Astrocyte (in vitro differentiated cells and primary cell): ENCODE data around the gene SMPD3. TPM values are rescaled to one million over a fixed set of nuclear protein-coding genes. Genes with fewer than 3 reads are reported as not detected.

Experiments used
- DNase-seq: peaks from one replicate; pipeline ENCODE4 v3.0.0-alpha.2; 2010; ENCODE audit warnings: low read depth
- FAIRE-seq: peaks from 2 replicates; lab custom pipeline; 2011; peaks lifted over from hg19 to GRCh38; lab: Jason Lieb, UNC
- H2AFZ ChIP-seq: 2 replicates; pipeline ENCODE4 v1.6.0; 2012; ENCODE audit warnings: low read depth, low read length, inconsistent platforms
- H3K27ac ChIP-seq: 2 replicates; pipeline ENCODE4 v1.5.1; 2011; ENCODE audit warnings: low read depth, low read length, inconsistent platforms
- H3K27me3 ChIP-seq: 2 replicates; pipeline ENCODE4 v1.6.0; 2011; ENCODE audit warnings: low read length, inconsistent platforms; ENCODE audit not compliant: insufficient read depth
- H3K36me3 ChIP-seq: 2 replicates; pipeline ENCODE4 v1.5.1; 2011; ENCODE audit warnings: low read length, inconsistent platforms; ENCODE audit not compliant: insufficient read depth
- H3K4me1 ChIP-seq: 2 replicates; pipeline ENCODE4 v1.5.1; 2011; ENCODE audit warnings: low read length, inconsistent platforms; ENCODE audit not compliant: insufficient read depth
- H3K4me2 ChIP-seq: 2 replicates; pipeline ENCODE4 v1.6.0; 2012; ENCODE audit warnings: low read length, inconsistent platforms
- H3K4me3 ChIP-seq: 2 replicates; pipeline ENCODE4 v1.5.1; 2011; ENCODE audit warnings: low read depth, mild to moderate bottlenecking, low read length, inconsistent platforms; ENCODE audit not compliant: insufficient read depth
- H3K79me2 ChIP-seq: 2 replicates; pipeline ENCODE4 v1.6.0; 2012; ENCODE audit warnings: mild to moderate bottlenecking, low read length, inconsistent platforms; ENCODE audit not compliant: insufficient read depth
- H3K9ac ChIP-seq: 2 replicates; pipeline ENCODE4 v1.6.0; 2012; ENCODE audit warnings: mild to moderate bottlenecking, low read length, inconsistent platforms
- H3K9me3 ChIP-seq: 2 replicates; pipeline ENCODE4 v1.5.1; 2012; ENCODE audit warnings: low read depth, mild to moderate bottlenecking, low read length, inconsistent platforms; ENCODE audit not compliant: insufficient read depth
- H4K20me1 ChIP-seq: 2 replicates; pipeline ENCODE4 v1.6.0; 2012; ENCODE audit warnings: low read length, inconsistent platforms; ENCODE audit not compliant: insufficient read depth
- H3K27ac Mint-ChIP-seq: one replicate; pipeline ENCODE4 v1.8.0; 2021; ENCODE audit warnings: mild to moderate bottlenecking, mixed read lengths; ENCODE audit not compliant: unreplicated experiment
- H3K27me3 Mint-ChIP-seq: one replicate; pipeline ENCODE4 v1.8.0; 2021; ENCODE audit warnings: low read depth, mixed read lengths; ENCODE audit not compliant: unreplicated experiment
- H3K36me3 Mint-ChIP-seq: one replicate; pipeline ENCODE4 v1.8.0; 2021; ENCODE audit warnings: low read depth, mixed read lengths; ENCODE audit not compliant: unreplicated experiment
- H3K4me1 Mint-ChIP-seq: one replicate; pipeline ENCODE4 v1.8.0; 2021; ENCODE audit warnings: low read depth, mixed read lengths; ENCODE audit not compliant: unreplicated experiment
- H3K4me3 Mint-ChIP-seq: one replicate; pipeline ENCODE4 v1.8.0; 2021; ENCODE audit warnings: mild to moderate bottlenecking, moderate library complexity, mixed read lengths; ENCODE audit not compliant: unreplicated experiment
- H3K9me3 Mint-ChIP-seq: one replicate; pipeline ENCODE4 v1.8.0; 2021; ENCODE audit warnings: mild to moderate bottlenecking, mixed read lengths; ENCODE audit not compliant: unreplicated experiment
- CTCF ChIP-seq: IDR thresholded peaks from 2 replicates; pipeline ENCODE4 v1.5.1; 2011; ENCODE audit warnings: low read depth, mild to moderate bottlenecking, inconsistent platforms, low read length, moderate library complexity; ENCODE audit not compliant: insufficient read depth
- EZH2 ChIP-seq: IDR thresholded peaks from 2 replicates; pipeline ENCODE4 v1.6.1; 2012; ENCODE audit warnings: mild to moderate bottlenecking, low read length, inconsistent platforms; ENCODE audit not compliant: insufficient read depth
- total RNA-seq: library from RNA; stranded (reverse); gene quantifications from 2 replicates; pipeline ENCODE4 v1.2.1, GENCODE V29; 2021

Gene SMPD3
- total RNA-seq, 1 donor from 2014 or later: 0.25 TPM

GRCh38 chr16:68386628-68387027 is 61.7 kb downstream of the SMPD3 start:
- Histone ChIP-seq H3K27me3 (peaks cover 4% of the 10 kb centered on the region), H3K9ac (no peak overlapping the region), H3K4me3 (no peak overlapping the region), H3K9me3 (no peaks in the 10 kb centered on the region), H2AFZ (no peak overlapping the region), H3K27ac (no peak overlapping the region), H3K36me3 (no peaks in the 10 kb centered on the region), H4K20me1 (no peaks in the 10 kb centered on the region), H3K4me2 (no peak overlapping the region), H3K79me2 (no peaks in the 10 kb centered on the region), H3K4me1 (no peaks in the 10 kb centered on the region)
- FAIRE-seq (no peak), DNase-seq (no peak)
- H3K27ac Mint-ChIP-seq: peak overlapping the region; percentile 66
- TF ChIP-seq EZH2 (no peak), CTCF (no peak)
- H3K9me3 Mint-ChIP-seq: no peaks in the 10 kb centered on the region
- H3K27me3 Mint-ChIP-seq: peaks cover 43% of the 10 kb centered on the region
- H3K4me3 Mint-ChIP-seq: no peak overlapping the region
- H3K36me3 Mint-ChIP-seq: peaks cover 4% of the 10 kb centered on the region
- no peaks in the 10 kb centered on the region for H3K4me1 Mint-ChIP-seq

GRCh38 chr16:68385371-68385770 is 62.9 kb downstream of the SMPD3 start:
- no peak overlapping the region for H3K4me2 ChIP-seq
- H3K4me1 ChIP-seq: no peaks in the 10 kb centered on the region
- FAIRE-seq: no peak

More at GRCh38 chr16:68385371-68385770, 62.9 kb downstream of the SMPD3 start:
- H3K4me3 Mint-ChIP-seq: no peak overlapping the region
- H3K9me3 Mint-ChIP-seq: no peaks in the 10 kb centered on the region
- Histone ChIP-seq H3K36me3 (no peaks in the 10 kb centered on the region), H3K27me3 (peaks cover 4% of the 10 kb centered on the region), H3K9ac (no peak overlapping the region), H3K4me3 (no peak overlapping the region), H2AFZ (no peak overlapping the region), H3K9me3 (no peaks in the 10 kb centered on the region), H4K20me1 (no peaks in the 10 kb centered on the region), H3K27ac (no peak overlapping the region), H3K79me2 (no peaks in the 10 kb centered on the region)
- TF ChIP-seq EZH2 (no peak), CTCF (no peak)
- peaks cover 42% of the 10 kb centered on the region for H3K27me3 Mint-ChIP-seq
- H3K4me1 Mint-ChIP-seq: no peaks in the 10 kb centered on the region
- DNase-seq: no peak
- no peak overlapping the region for H3K27ac Mint-ChIP-seq
- peaks cover 4% of the 10 kb centered on the region for H3K36me3 Mint-ChIP-seq
